Measurements from ENCODE around the gene FRY.

The FRY gene

DNA sequence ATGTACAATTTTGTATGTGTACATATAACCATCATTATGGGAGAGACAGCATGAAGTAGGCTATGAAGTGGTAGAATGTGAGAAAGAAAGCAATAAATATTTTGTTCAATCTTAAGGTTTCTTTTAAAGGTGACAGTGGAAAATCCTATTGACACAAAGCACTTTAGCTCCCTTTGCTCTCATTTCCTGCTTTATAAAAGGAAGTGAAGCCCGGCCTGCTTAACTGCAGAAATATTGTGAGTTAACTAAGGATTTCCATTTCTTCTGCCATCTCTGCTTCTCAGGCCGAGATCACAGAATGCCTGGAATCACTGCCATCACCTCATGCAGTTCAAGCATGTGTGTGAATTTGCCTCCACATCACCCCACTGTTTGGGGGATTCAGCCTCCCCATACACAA is 83.5 kb downstream of the FRY start:
- TF ChIP-seq, protein P1, sequence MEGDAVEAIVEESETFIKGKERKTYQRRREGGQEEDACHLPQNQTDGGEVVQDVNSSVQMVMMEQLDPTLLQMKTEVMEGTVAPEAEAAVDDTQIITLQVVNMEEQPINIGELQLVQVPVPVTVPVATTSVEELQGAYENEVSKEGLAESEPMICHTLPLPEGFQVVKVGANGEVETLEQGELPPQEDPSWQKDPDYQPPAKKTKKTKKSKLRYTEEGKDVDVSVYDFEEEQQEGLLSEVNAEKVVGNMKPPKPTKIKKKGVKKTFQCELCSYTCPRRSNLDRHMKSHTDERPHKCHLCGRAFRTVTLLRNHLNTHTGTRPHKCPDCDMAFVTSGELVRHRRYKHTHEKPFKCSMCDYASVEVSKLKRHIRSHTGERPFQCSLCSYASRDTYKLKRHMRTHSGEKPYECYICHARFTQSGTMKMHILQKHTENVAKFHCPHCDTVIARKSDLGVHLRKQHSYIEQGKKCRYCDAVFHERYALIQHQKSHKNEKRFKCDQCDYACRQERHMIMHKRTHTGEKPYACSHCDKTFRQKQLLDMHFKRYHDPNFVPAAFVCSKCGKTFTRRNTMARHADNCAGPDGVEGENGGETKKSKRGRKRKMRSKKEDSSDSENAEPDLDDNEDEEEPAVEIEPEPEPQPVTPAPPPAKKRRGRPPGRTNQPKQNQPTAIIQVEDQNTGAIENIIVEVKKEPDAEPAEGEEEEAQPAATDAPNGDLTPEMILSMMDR (IDR thresholded peaks at IDR 0.05), result no peak
- H3K4me1 ChIP-seq, result no peaks in the 10 kb centered on the region
- no peaks in the 10 kb centered on the region for H3K36me3 ChIP-seq (ENCODE audit: control insufficient read depth, insufficient read depth, low read length)
- H3K27me3 ChIP-seq (ENCODE audit: control insufficient read depth, insufficient read depth, low read length), result no peaks in the 10 kb centered on the region
- no peaks in the 10 kb centered on the region for H3K9me3 ChIP-seq (ENCODE audit: control insufficient read depth, low read length)
- peak overlapping the region; percentile 16 for H3K27ac ChIP-seq
- H2AFZ ChIP-seq, result peak overlapping the region; percentile 46
- H3K9ac ChIP-seq, result no peak overlapping the region
- no peaks in the 10 kb centered on the region for H3K79me2 ChIP-seq
- H3K4me3 ChIP-seq (ENCODE audit: low read depth, low read length), result no peak overlapping the region
- H3K4me2 ChIP-seq (ENCODE audit: low read length), result no peak overlapping the region

DNA sequence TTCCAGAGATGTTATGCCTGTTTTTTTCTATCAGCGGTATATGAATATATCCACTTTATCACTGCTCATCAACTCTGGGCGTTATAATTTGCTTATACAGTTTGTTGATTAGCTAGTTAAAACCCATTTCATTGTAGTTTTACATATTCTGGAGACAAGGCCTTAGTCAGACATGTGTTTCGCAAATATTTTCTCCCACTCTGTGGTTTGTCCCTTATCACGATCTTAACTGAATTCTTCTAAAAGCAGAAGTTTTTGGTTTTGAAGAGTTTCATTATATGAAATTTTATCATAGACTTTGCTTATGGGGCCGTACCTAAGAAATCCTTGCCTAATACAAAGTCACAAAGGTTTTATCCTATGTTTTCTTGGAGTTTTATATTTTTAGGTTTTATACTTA is 84.6 kb downstream of the FRY start:
- Histone ChIP-seq H3K79me2 (no peaks in the 10 kb centered on the region), H3K27me3 (ENCODE audit: control insufficient read depth, insufficient read depth, low read length) (no peaks in the 10 kb centered on the region), H3K9ac (no peak overlapping the region), H3K4me1 (no peaks in the 10 kb centered on the region), H3K4me2 (ENCODE audit: low read length) (no peak overlapping the region), H3K27ac (no peak overlapping the region), H3K9me3 (ENCODE audit: control insufficient read depth, low read length) (no peaks in the 10 kb centered on the region), H3K36me3 (ENCODE audit: control insufficient read depth, insufficient read depth, low read length) (no peaks in the 10 kb centered on the region), H3K4me3 (ENCODE audit: low read depth, low read length) (no peak overlapping the region), H2AFZ (peak overlapping the region; percentile 11)
- TF ChIP-seq, protein P1 (IDR thresholded peaks at IDR 0.05), result no peak

DNA sequence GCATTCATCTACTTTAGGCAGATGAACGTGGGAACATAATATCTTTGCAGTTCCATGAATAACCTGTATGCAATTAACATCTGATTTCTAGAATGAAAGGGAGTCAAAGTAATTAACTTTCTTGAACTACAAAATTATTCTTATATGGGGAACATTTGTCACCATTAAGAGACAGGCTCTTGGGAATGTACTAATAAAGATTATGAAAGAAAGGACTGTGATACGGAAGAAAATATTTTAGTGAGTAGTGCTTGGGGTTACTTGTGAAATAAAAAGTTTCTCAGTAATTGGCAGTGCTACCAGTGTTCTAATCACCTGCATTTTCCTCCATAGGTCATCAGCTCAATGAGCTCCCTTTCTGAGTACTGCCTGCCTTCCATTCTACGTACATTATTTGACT is 85.4 kb downstream of the FRY start:
- H3K27ac ChIP-seq, result peak overlapping the region; percentile 62
- no peak overlapping the region for H3K4me2 ChIP-seq (ENCODE audit: low read length)
- no peak overlapping the region for H3K9ac ChIP-seq
- H3K9me3 ChIP-seq (ENCODE audit: control insufficient read depth, low read length), result no peaks in the 10 kb centered on the region
- no peaks in the 10 kb centered on the region for H3K27me3 ChIP-seq (ENCODE audit: control insufficient read depth, insufficient read depth, low read length)
- peak overlapping the region; percentile 57 for H2AFZ ChIP-seq
- H3K4me1 ChIP-seq, result no peaks in the 10 kb centered on the region
- no peaks in the 10 kb centered on the region for H3K79me2 ChIP-seq
- no peaks in the 10 kb centered on the region for H3K36me3 ChIP-seq (ENCODE audit: control insufficient read depth, insufficient read depth, low read length)
- TF ChIP-seq, protein P1 (IDR thresholded peaks at IDR 0.05), result no peak
- no peak overlapping the region for H3K4me3 ChIP-seq (ENCODE audit: low read depth, low read length)

DNA sequence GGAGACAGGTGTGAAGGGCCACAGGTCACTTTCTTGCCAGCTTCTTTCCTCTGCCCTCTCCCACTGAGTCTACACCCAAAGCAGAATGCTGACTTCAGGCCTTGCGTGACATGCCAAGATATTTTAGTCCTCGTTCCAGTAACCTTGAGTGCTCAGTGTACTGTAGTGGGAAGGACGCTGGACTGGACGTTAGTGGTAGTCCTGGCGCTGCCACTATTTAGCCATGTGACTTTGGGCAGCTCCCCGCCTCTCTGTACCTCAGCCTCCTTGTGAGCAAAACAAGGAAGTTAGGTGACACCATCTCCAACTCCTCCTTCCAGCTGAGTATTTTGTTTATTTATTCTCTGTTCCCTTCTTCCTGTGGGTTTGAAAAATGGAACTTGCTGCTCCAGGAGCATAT is 86.1 kb downstream of the FRY start:
- Histone ChIP-seq H3K9me3 (ENCODE audit: control insufficient read depth, low read length) (no peaks in the 10 kb centered on the region), H3K36me3 (ENCODE audit: control insufficient read depth, insufficient read depth, low read length) (no peaks in the 10 kb centered on the region), H2AFZ (peak overlapping the region; percentile 57), H3K4me3 (ENCODE audit: low read depth, low read length) (no peak overlapping the region), H3K4me2 (ENCODE audit: low read length) (peak overlapping the region; percentile 26), H3K9ac (no peak overlapping the region), H3K27me3 (ENCODE audit: control insufficient read depth, insufficient read depth, low read length) (no peaks in the 10 kb centered on the region), H3K27ac (peak overlapping the region; percentile 62), H3K79me2 (no peaks in the 10 kb centered on the region), H3K4me1 (no peaks in the 10 kb centered on the region)
- TF ChIP-seq, protein P1 (IDR thresholded peaks at IDR 0.05), result no peak

DNA sequence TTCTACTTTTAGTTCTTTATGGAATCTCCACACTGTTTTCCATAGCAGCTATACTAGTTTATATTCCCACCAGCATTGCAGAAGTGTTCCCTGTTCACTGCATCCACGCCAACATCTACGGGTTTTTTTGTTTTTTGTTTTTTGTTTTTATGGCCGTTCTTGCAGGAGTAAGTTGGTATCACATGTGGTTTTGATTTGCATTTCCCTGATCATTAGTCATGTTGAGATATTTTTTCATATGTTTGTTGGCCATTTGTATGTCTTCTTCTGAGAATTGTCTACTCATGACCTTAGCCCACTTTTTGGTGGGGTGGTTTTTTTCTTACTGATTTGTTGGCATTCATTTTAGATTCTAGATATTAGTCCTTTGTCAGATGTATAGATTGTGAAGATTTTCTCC is 89.7 kb downstream of the FRY start:
- TF ChIP-seq, protein P1 (IDR thresholded peaks at IDR 0.05), result no peak
- H3K9ac ChIP-seq, result no peak overlapping the region
- no peaks in the 10 kb centered on the region for H3K36me3 ChIP-seq (ENCODE audit: control insufficient read depth, insufficient read depth, low read length)
- no peak overlapping the region for H2AFZ ChIP-seq
- H3K9me3 ChIP-seq (ENCODE audit: control insufficient read depth, low read length), result no peaks in the 10 kb centered on the region
- no peak overlapping the region for H3K4me3 ChIP-seq (ENCODE audit: low read depth, low read length)
- no peak overlapping the region for H3K27ac ChIP-seq
- H3K4me2 ChIP-seq (ENCODE audit: low read length), result no peak overlapping the region
- H3K27me3 ChIP-seq (ENCODE audit: control insufficient read depth, insufficient read depth, low read length), result no peaks in the 10 kb centered on the region
- no peaks in the 10 kb centered on the region for H3K4me1 ChIP-seq
- no peaks in the 10 kb centered on the region for H3K79me2 ChIP-seq

Data from parathyroid adenoma (tissue), 2 donors.